Naive B cell (primary cell): ENCODE data around the gene PSG7. TPM values are rescaled to one million over a fixed set of nuclear protein-coding genes. Genes with fewer than 3 reads are reported as not detected.
"Not testable (repeated sequence)": the region's sequence is repeated elsewhere in the genome, so short reads cannot be mapped to it uniquely, and the experiment has no call there.

Experiments
- ATAC-seq, 2 donors: fragments of 150-1000 bp; cut with Tn5 transposase; 2 replicates each; pipeline ENCODE4 v1.10.0; 2021; ENCODE audit warnings: low read depth in 2 of 2, mild to moderate bottlenecking in 2 of 2, moderate library complexity in 2 of 2
- DNase-seq: peaks from one replicate; pipeline ENCODE4 v3.0.0; 2022
- H3K27ac Mint-ChIP-seq, 6 donors: one replicate each; pipeline ENCODE4 v1.8.0; 2020 to 2022; ENCODE audit warnings: mild to moderate bottlenecking in 6 of 6, mixed read lengths in 6 of 6, moderate library complexity in 5 of 6, inconsistent platforms in 2 of 6
- H3K27me3 Mint-ChIP-seq, 3 donors: one replicate each; pipeline ENCODE4 v1.8.0; 2021 to 2022; ENCODE audit warnings: mixed read lengths in 3 of 3, mild to moderate bottlenecking in 1 of 3
- H3K36me3 Mint-ChIP-seq, 2 donors: one replicate each; pipeline ENCODE4 v1.8.0; 2020 to 2022; ENCODE audit warnings: mixed read lengths in 2 of 2, inconsistent platforms in 1 of 2, mild to moderate bottlenecking in 1 of 2
- H3K4me1 Mint-ChIP-seq, 3 donors: one replicate each; pipeline ENCODE4 v1.8.0; 2020 to 2022; ENCODE audit warnings: mixed read lengths in 3 of 3, inconsistent platforms in 1 of 3, mild to moderate bottlenecking in 1 of 3, moderate library complexity in 1 of 3
- H3K4me3 Mint-ChIP-seq, 8 donors: one replicate each; pipeline ENCODE4 v1.8.0; 2020 to 2022; ENCODE audit warnings: mild to moderate bottlenecking in 8 of 8, mixed read lengths in 8 of 8, moderate library complexity in 8 of 8, inconsistent platforms in 2 of 8
- H3K9me3 Mint-ChIP-seq, 7 donors: one replicate each; pipeline ENCODE4 v1.8.0; 2020 to 2022; ENCODE audit warnings: mixed read lengths in 7 of 7, mild to moderate bottlenecking in 5 of 7, inconsistent platforms in 2 of 7, moderate library complexity in 1 of 7
- polyA plus RNA-seq, 6 donors: library from polyadenylated mRNA; unstranded; fragments of 300-500 nt; fragmentation: Illumina TruSeq; gene quantifications; one replicate each; pipeline ENCODE4 v1.2.3, GENCODE V29; 2021; ENCODE audit warnings: low read depth in 6 of 6

Gene PSG7
- polyA plus RNA-seq, 6 donors from 2014 or later = not detected

DNA sequence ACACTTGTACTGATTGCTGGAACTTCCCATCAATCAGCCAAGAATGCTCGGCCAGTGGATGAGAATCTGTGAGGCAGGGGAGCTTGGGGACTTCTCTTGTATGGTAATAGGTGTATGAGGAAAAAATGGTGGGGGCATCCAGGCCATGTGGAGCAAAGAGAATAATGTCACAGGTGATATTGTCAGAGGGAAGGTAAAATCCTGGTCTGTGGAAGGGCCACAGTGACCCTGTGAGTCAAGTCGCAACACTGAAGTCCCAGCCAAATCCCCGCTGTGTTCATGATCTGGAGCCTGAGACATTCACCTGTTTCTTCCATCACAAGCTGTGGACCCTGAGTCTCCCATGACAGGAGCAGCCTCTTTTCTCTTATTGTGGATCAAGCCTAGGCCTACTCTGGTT is 8.1 kb downstream of the PSG7 start:
- H3K27me3 Mint-ChIP-seq = peaks cover 4 to 29% (median 17%) of the 10 kb centered on the region in 3 donors

GRCh38 chr19:42926781-42927180 is 10.2 kb downstream of the PSG7 start:
- no peak overlapping the region for H3K27ac Mint-ChIP-seq
- H3K9me3 Mint-ChIP-seq = no peaks in the 10 kb centered on the region
- ATAC-seq = no peak
- DNase-seq = no peak
- no peaks in the 10 kb centered on the region for H3K36me3 Mint-ChIP-seq
- H3K27me3 Mint-ChIP-seq = peaks cover 9 to 39% (median 17%) of the 10 kb centered on the region in 3 donors
- no peaks in the 10 kb centered on the region for H3K4me1 Mint-ChIP-seq
- no peak overlapping the region for H3K4me3 Mint-ChIP-seq

More for the DNA sequence above, 8.1 kb downstream of the PSG7 start:
- ATAC-seq (no peak), DNase-seq (no peak)
- Mint-ChIP-seq H3K27ac (peak overlapping the region in 1 of 6 donors; percentile 85), H3K4me1 (no peaks in the 10 kb centered on the region), H3K9me3 (no peaks in the 10 kb centered on the region), H3K36me3 (no peaks in the 10 kb centered on the region), H3K4me3 (no peak overlapping the region)

GRCh38 chr19:42923106-42923505 is 13.9 kb downstream of the PSG7 start:
- H3K36me3 Mint-ChIP-seq, H3K9me3 Mint-ChIP-seq, ATAC-seq, DNase-seq, H3K27ac Mint-ChIP-seq, H3K4me3 Mint-ChIP-seq: not testable (repeated sequence)
- peaks cover 15 to 26% (median 20%) of the 10 kb centered on the region in 3 donors for H3K27me3 Mint-ChIP-seq
- H3K4me1 Mint-ChIP-seq = peaks cover 0 to 11% (median 0%) of the 10 kb centered on the region in 3 donors

DNA sequence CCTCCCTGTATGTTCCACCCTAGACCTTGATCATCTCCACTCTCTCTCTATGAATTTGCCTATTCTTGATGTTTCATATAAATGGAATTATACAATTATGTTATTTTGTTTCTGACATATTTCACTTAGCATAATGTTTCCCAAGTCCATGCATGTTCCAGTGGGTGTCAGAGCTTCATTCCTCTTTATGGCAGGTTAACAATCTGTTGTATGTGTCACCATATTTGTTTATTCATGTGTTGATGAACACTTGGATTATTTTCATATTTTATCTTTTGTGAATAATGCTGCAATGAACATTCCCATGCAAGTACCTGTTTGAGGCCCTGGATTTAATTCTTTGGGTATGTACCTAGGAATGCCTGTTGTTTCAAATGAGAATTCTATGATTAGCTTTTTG is 16.0 kb downstream of the PSG7 start:
- not testable (repeated sequence) for ATAC-seq, H3K36me3 Mint-ChIP-seq, H3K4me3 Mint-ChIP-seq, H3K9me3 Mint-ChIP-seq, DNase-seq, H3K27ac Mint-ChIP-seq
- Mint-ChIP-seq H3K4me1 (peaks cover 0 to 11% (median 0%) of the 10 kb centered on the region in 3 donors), H3K27me3 (peaks cover 11 to 21% (median 20%) of the 10 kb centered on the region in 3 donors)

- Mint-ChIP-seq H3K27me3 (peaks cover 11 to 21% (median 20%) of the 10 kb centered on the region in 3 donors), H3K9me3 (peaks cover 0 to 3% (median 0%) of the 10 kb centered on the region in 7 donors), H3K4me1 (peaks cover 0 to 11% (median 0%) of the 10 kb centered on the region in 3 donors), H3K27ac (no peak overlapping the region), H3K4me3 (no peak overlapping the region), H3K36me3 (no peaks in the 10 kb centered on the region)
- DNase-seq = no peak
- ATAC-seq = no peak
These were observed 17.3 kb downstream of the PSG7 start for GRCh38 chr19:42919757-42920079.

GRCh38 chr19:42919070-42919756 is 17.8 kb downstream of the PSG7 start:
- not testable (repeated sequence) for H3K4me3 Mint-ChIP-seq, H3K36me3 Mint-ChIP-seq, H3K27ac Mint-ChIP-seq, ATAC-seq, H3K9me3 Mint-ChIP-seq, DNase-seq
- Mint-ChIP-seq H3K4me1 (peaks cover 0 to 11% (median 0%) of the 10 kb centered on the region in 3 donors), H3K27me3 (peaks cover 11 to 21% (median 20%) of the 10 kb centered on the region in 3 donors)

DNA sequence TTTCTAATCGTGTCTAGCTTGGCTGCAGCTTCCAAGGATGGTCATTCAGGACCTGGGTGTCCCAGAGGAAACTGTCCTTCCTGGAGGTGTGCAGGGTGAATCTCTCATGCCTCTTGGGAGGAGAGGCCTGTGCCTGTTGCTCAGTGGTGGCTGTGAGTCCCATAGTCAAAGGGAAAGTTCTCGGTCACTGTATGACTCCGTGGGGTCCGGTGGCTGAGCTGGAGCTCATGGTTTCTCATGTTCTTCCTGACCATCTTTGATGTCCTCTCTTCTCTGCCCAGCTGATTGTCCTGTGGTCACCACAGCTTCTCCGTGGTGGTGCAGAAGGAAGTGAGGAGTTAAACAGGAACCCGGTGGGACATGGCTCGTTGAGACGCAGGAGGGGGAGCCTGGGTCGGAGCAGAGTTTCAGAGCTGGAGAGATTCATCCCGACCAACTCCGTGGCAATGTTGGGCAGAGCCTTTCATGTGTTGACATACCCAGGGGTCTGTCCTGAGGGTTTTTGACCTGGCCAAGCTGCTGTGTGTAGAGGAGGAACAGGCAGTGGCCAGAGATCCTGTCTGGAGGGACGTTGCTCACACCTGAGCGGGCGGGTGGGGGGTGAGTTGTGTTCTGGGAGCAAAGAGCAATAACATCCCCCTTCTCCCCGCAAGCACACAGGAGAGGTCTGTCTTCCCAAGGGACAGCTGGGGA is 18.5 kb downstream of the PSG7 start:
- Mint-ChIP-seq H3K27me3 (peaks cover 10 to 21% (median 20%) of the 10 kb centered on the region in 3 donors), H3K4me1 (peaks cover 0 to 11% (median 0%) of the 10 kb centered on the region in 3 donors), H3K27ac (peak overlapping the region in 1 of 6 donors; percentile 65)
- DNase-seq, ATAC-seq, H3K4me3 Mint-ChIP-seq, H3K9me3 Mint-ChIP-seq, H3K36me3 Mint-ChIP-seq: not testable (repeated sequence)

GRCh38 chr19:42917634-42918033 is 19.4 kb downstream of the PSG7 start, which contains the start of gene PSG6:
TSS of gene PSG6 (minus strand) at chr19:42917894. CDS start at chr19:42917792, 102 bp downstream.
- not testable (repeated sequence) for H3K4me3 Mint-ChIP-seq, H3K9me3 Mint-ChIP-seq
- H3K27me3 Mint-ChIP-seq = peaks cover under 1 to 21% (median 20%) of the 10 kb centered on the region in 3 donors

DNA sequence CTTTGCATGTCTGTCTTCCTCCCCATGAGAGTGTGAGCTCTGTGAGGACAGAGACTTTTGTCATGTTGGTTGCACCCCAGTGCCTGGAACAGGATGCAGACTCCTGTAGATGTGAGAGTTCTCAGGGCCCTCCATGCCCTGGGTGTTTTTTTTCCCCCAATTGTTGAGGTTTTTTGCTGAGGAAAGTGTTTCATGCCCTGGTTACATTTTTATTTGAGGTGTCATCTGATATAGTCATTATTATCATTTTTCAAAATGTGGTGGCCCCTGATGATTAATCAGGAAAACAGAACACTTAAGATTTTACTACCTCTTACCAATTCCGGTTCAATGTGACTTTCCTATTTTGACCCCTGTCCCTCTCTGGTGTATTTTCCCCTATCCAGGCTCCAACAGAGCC is 20.1 kb downstream of the PSG7 start:
- H3K4me1 Mint-ChIP-seq = peaks cover 0 to 11% (median 0%) of the 10 kb centered on the region in 3 donors
- not testable (repeated sequence) for H3K9me3 Mint-ChIP-seq, DNase-seq, H3K27ac Mint-ChIP-seq, H3K36me3 Mint-ChIP-seq, ATAC-seq, H3K4me3 Mint-ChIP-seq
- H3K27me3 Mint-ChIP-seq = peaks cover 0 to 20% (median 19%) of the 10 kb centered on the region in 3 donors

More at GRCh38 chr19:42917634-42918033, 19.4 kb downstream of the PSG7 start, which contains the start of gene PSG6:
- H3K36me3 Mint-ChIP-seq, DNase-seq, ATAC-seq: not testable (repeated sequence)
- H3K27ac Mint-ChIP-seq = peak within 1 kb of the TSS in 1 of 6 donors; percentile 65
- H3K4me1 Mint-ChIP-seq = peaks cover 0 to 11% (median 0%) of the 10 kb centered on the region in 3 donors

GRCh38 chr19:42913516-42913915 is 23.5 kb downstream of the PSG7 start:
- not testable (repeated sequence) for H3K4me1 Mint-ChIP-seq, H3K4me3 Mint-ChIP-seq, ATAC-seq, DNase-seq, H3K36me3 Mint-ChIP-seq, H3K9me3 Mint-ChIP-seq, H3K27ac Mint-ChIP-seq
- H3K27me3 Mint-ChIP-seq = peaks cover 5 to 20% (median 7%) of the 10 kb centered on the region in 3 donors

GRCh38 chr19:42912941-42913340 is 24.1 kb downstream of the PSG7 start:
- not testable (repeated sequence) for H3K36me3 Mint-ChIP-seq, H3K27ac Mint-ChIP-seq, H3K4me3 Mint-ChIP-seq, H3K4me1 Mint-ChIP-seq, DNase-seq, ATAC-seq, H3K9me3 Mint-ChIP-seq
- peaks cover 1 to 15% (median 5%) of the 10 kb centered on the region in 3 donors for H3K27me3 Mint-ChIP-seq

DNA sequence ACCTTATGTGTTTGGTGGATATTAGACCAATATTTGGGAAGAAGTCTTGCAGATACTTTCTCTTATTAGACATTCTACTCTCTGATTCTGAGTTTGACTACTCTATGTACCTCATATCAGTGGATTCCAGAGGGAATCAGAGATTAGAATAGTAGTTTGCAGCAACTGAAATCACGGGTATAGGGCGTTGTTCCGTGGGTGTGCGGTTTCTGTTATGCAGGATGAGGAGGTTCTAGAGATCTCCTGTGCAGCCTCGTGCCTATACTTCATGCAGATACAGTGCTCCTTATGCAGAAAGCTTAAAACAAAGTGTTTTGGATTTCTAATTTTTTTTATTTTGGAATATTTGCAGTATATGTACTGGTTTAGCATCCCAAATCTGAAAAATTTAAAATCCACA is 25.3 kb downstream of the PSG7 start:
- not testable (repeated sequence) for H3K9me3 Mint-ChIP-seq, H3K36me3 Mint-ChIP-seq, H3K27ac Mint-ChIP-seq, H3K4me3 Mint-ChIP-seq, ATAC-seq, H3K4me1 Mint-ChIP-seq, DNase-seq
- H3K27me3 Mint-ChIP-seq = peaks cover 5 to 21% (median 6%) of the 10 kb centered on the region in 3 donors

GRCh38 chr19:42906162-42906561 is 30.8 kb downstream of the PSG7 start:
- H3K4me3 Mint-ChIP-seq, ATAC-seq, H3K36me3 Mint-ChIP-seq, H3K27ac Mint-ChIP-seq, H3K4me1 Mint-ChIP-seq, H3K9me3 Mint-ChIP-seq, DNase-seq: not testable (repeated sequence)
- peaks cover 11 to 35% (median 18%) of the 10 kb centered on the region in 3 donors for H3K27me3 Mint-ChIP-seq
